NCI-H146 treated with DMSO at 0.1 percent for 48 hours (cell line): Measurements from ENCODE around the gene LIPI.
"Not testable (repeated sequence)": the region's sequence is repeated elsewhere in the genome, so short reads cannot be mapped to it uniquely, and the experiment has no call there.

Experiments used
- DNase-seq: peaks from one replicate; lab custom pipeline; 2025; ENCODE audit not compliant: unreplicated experiment; lab: John Stamatoyannopoulos, UW

The LIPI gene

GRCh38 chr21:14119038-14119437 lies 91.7 kb downstream of the LIPI start:
- DNase-seq: no peak

GRCh38 chr21:14116080-14116481 lies 94.7 kb downstream of the LIPI start:
- no peak for DNase-seq

DNA sequence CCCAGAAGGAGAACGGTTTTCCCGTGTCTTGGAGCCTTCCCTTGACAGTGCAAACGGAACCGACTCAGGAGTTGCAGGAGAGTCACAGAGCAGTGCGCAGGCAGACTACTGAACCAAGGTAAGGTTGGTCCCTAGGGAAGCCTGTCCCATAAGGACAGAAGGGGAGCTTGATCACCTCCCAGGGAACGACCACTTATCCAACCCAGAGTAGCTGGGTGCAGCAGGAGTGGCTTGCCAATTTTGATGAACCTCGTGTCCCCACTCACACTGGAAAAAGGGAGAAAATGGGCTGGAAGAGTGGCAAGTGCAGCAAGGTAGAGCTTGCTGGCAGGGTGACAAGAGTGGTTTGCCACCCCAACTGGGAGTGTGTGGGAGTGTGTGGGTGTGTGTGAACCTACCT lies 95.1 kb downstream of the LIPI start:
- no peak for DNase-seq

GRCh38 chr21:14114251-14114650 lies 96.5 kb downstream of the LIPI start:
- DNase-seq: no peak

- DNase-seq: not testable (repeated sequence)
Measured at GRCh38 chr21:14104564-14104963, 106.2 kb downstream of the LIPI start.

- DNase-seq: no peak
Measured at GRCh38 chr21:14099570-14099969, 111.2 kb downstream of the LIPI start.

- DNase-seq: no peak
Measured at GRCh38 chr21:14097881-14098499, 112.8 kb downstream of the LIPI start.

DNA sequence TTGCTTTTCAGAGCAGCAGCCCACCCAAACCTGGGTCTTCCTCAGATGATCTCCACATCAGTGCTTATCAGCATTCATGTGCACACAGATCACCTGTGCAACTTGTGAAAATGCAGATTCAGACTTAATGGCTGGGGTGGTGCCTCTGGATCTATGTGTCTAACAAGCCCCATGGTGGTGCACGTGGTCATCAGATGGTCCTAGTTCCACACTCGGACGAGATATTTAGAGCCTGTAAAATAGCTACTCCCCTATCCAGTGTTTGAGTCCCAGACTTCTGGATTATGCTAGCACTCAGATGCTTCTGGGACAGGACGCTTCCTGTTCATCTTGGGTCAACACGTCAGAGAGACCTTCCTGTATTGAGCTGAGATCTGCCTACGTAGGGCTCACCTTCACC lies 114.2 kb downstream of the LIPI start:
- no peak for DNase-seq

DNA sequence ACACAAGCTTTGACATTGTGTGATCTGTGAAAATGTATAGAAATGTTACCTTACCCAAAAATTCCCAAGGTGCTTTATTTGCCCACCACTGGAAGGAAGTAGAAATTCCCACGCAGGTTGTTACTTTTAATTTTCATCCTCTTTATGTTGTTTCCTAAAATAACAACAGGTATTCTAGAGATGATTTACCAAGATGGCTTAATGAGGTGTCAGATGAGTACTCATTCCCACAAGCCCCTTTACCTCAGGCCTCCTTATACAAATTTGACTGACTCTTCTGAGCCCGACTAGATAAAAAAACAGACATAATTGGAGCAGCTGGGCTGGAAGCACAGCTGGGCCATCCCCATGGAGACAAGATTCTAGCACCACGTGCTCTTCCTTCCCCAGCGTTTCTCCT lies 114.6 kb downstream of the LIPI start:
- DNase-seq: no peak

- no peak for DNase-seq
Measured at GRCh38 chr21:14095056-14095455, 115.7 kb downstream of the LIPI start.

DNA sequence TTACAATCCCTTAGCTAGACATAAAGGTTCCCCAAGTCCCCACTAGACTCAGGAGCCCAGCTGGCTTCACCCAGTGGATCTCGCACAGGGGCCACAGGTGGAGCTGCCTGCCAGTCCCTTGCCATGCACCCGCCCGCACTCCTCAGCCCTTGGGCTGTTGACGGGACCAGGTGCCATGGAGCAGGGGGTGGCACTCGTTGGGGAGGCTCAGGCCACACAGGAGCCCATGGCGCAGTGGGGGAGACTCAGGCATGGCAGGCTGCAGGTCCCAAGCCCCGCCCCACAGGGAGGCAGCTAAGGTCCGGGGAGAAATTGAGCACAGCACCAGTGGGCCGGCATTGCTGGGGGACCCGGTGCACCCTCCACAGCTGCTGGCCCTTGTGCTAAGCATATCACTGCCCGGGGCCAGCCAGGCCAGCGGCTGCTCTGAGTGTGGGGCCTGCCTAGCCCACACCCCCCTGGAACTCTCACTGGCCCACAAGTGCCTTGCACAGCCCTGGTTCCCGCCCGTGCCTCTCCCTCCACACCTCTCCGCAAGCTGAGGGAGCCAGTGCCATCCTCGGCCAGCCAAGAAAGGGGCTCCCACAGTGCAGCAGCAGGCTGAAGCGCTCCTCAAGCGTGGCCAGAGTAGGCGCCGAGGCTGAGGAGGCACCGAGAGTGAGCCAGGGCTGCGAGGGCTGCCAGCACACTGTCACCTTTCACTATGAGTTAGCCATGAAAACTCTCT lies 117.8 kb downstream of the LIPI start:
- no peak for DNase-seq

- not testable (repeated sequence) for DNase-seq
Measured at GRCh38 chr21:14090184-14090583, 120.6 kb downstream of the LIPI start.

DNA sequence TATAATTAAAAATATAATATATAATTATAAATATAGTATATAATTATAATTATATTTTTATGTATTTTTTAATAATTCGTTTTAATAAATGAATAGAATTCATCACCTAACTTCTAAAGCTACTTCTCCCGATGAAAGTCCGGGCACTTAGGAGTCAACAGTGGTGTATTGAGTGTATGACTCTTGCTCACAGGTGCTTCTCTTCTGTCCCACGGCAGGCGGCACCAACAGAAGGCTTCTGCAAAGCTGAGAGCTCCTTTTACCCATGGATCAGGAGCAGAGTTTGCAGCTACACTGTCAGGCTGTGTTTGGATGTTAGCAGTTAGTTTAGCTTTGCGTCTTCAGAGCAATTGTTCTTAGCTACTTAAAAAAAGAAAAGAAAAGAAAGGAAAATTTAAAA lies 122.4 kb downstream of the LIPI start:
- no peak for DNase-seq

- no peak for DNase-seq
Measured at GRCh38 chr21:14086553-14086952, 124.2 kb downstream of the LIPI start.

GRCh38 chr21:14084701-14085100 lies 126.1 kb downstream of the LIPI start:
- DNase-seq: no peak

DNA sequence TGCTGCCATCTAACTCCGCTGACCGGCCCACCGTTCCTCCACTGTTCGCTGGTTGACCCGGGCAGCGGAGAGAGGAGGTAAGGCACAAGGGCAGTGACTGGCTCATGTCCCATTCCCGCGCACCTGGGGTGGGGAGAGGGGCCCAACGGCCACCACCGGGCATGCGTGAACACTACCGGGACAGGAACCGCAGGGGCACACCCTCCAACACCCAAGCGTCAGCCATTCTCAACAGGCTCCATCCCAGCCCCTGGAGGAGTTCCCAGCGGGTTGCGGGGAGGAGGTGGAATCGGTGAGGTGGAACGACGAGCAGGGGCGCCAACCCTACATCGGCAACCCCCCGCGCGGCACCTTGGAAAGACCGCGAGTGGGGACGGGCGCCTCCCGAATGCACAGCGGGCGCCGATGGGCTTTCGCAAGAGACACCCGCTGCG lies 126.7 kb downstream of the LIPI start:
- no peak for DNase-seq

GRCh38 chr21:14080764-14081096 lies 130.0 kb downstream of the LIPI start:
- no peak for DNase-seq

DNA sequence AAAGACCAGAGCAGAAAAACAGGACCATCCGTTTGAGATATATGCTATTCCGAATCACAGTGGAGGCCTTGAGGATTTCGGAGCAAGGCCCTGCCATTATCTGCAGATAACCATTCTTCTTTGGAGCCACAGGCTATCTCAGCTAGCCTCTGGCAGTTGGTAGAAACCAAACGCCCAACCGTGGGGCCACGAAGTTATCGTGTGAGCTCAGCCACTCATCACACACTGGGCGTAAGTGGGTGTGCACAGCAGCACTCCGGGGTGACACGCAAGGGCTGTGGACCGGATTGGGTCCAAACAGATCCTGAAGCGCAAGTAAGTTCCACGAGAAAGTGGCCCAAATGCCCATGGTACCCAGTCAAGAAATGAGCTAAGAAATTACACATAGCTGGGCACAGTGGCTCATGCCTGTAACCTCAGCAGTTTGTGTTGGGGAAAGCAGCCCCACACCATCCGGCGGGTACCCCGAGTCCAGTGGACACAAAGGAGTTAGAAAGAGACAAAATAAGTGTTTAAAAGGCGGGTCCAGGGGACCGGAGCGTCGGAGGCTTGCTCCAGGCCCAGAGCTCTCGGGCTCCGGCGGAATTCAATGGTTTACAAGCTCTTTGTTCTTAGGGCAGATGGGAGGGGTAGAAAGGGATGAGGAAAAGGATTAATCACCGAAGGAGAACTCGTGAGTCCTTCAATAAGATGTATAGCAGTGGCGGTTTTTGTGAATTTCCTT lies 130.6 kb downstream of the LIPI start:
- no peak for DNase-seq

GRCh38 chr21:14078746-14079375 lies 131.9 kb downstream of the LIPI start:
- DNase-seq: no peak

- no peak for DNase-seq
Measured at GRCh38 chr21:14076143-14076806, 134.5 kb downstream of the LIPI start.
